Measurements from ENCODE around the gene CCDC146. TPM values are rescaled to one million over a fixed set of nuclear protein-coding genes. Genes with fewer than 3 reads are reported as not detected.
"Not testable (repeated sequence)": the region's sequence is repeated elsewhere in the genome, so short reads cannot be mapped to it uniquely, and the experiment has no call there.

Gene CCDC146
- total and polyA plus RNA-seq, 2 of the 8 experiments (the other 6 are each of a cell fraction or from before 2014, with no cell fraction given), result 0.88 to 2.4 TPM

- TF ChIP-seq SAP30 (IDR thresholded peaks at IDR 0.05; ENCODE audit: insufficient read depth, insufficient replicate concordance, low read length) (peak; percentile 92), SP4 (IDR thresholded peaks at IDR 0.05; ENCODE audit: low read length) (peak; percentile 79; the same call in 1 of the 2 replicates), KDM4A (IDR thresholded peaks at IDR 0.05; ENCODE audit: low read depth, low read length, severe bottlenecking) (peak; percentile 42), NRF1 (IDR thresholded peaks at IDR 0.05; ENCODE audit: low read depth, low read length) (peak; percentile 29; the same call in 1 of the 2 replicates), ASH2L (IDR thresholded peaks at IDR 0.05; ENCODE audit: low read length) (peak; percentile 34), SP1 (IDR thresholded peaks at IDR 0.05; ENCODE audit: low read depth, low read length) (peak; percentile 85), CHD2 (IDR thresholded peaks at IDR 0.05; ENCODE audit: low read length) (peak; percentile 83), MAX (IDR thresholded peaks at IDR 0.05) (peak; percentile 26; the same call in 1 of the 2 replicates)
These were observed at the start of gene CCDC146 (continued) for GRCh38 chr7:77121860-77122681.

- H3K79me2 ChIP-seq (ENCODE audit: control insufficient read depth in 1 of 2, insufficient read depth in 2 of 2, low read length in 2 of 2); CTCF ChIA-PET (ENCODE audit: partially characterized antibody); H3K14ac ChIP-seq (ENCODE audit: insufficient read length); H2AK5ac ChIP-seq (ENCODE audit: low read depth, low read length); H3K36me3 ChIP-seq (ENCODE audit: control insufficient read depth in 2 of 4, insufficient read depth in 4 of 4, low read length in 3 of 4); FAIRE-seq; H2BK5ac ChIP-seq (ENCODE audit: low read depth, low read length); H3K23ac ChIP-seq (ENCODE audit: insufficient read length); H3K4me3 ChIP-seq (ENCODE audit: extremely low read depth in 1 of 4, insufficient read depth in 2 of 4, low read depth in 3 of 4, low read length in 4 of 4); H2BK12ac ChIP-seq (ENCODE audit: low read depth, low read length); H3K4me1 ChIP-seq (replicated peaks in 1 of 4; ENCODE audit: control insufficient read depth in 3 of 4, insufficient read depth in 4 of 4, low read length in 3 of 4); H2AFZ ChIP-seq (ENCODE audit: low read length); H4K8ac ChIP-seq (ENCODE audit: extremely low read depth, insufficient read depth, low read length); H3K9me3 ChIP-seq (ENCODE audit: insufficient read depth in 2 of 2, low read depth in 1 of 2, low read length in 1 of 2); POLR2A ChIA-PET (ENCODE audit: partially characterized antibody); H3K56ac ChIP-seq (replicated peaks; ENCODE audit: insufficient read length, low read depth, low read length); H3K23me2 ChIP-seq (ENCODE audit: low read depth, low read length); H4K91ac ChIP-seq (replicated peaks; ENCODE audit: insufficient read length, low read length); H4K5ac ChIP-seq (ENCODE audit: insufficient read length, low read depth, low read length); H2BK20ac ChIP-seq (ENCODE audit: low read length); DNase-seq (ENCODE audit: low read depth in 1 of 2, low spot score in 2 of 2); H3K4ac ChIP-seq (replicated peaks; ENCODE audit: insufficient read length, low read depth, low read length); H3K27ac ChIP-seq (ENCODE audit: low read depth, low read length); H3K4me2 ChIP-seq (ENCODE audit: insufficient read depth in 1 of 2, low read depth in 2 of 2, low read length in 2 of 2); H4K20me1 ChIP-seq (replicated peaks in 1 of 2; ENCODE audit: control insufficient read depth in 1 of 2, insufficient read depth in 2 of 2, low read length in 2 of 2); H3K79me1 ChIP-seq (ENCODE audit: low read depth, low read length); H3K18ac ChIP-seq (ENCODE audit: extremely low read depth, low read length); H3K27me3 ChIP-seq (replicated peaks in 1 of 4; ENCODE audit: control insufficient read depth in 3 of 4, extremely low read depth in 1 of 4, insufficient read depth in 3 of 4, low read length in 3 of 4); H3K9ac ChIP-seq (replicated peaks in 1 of 4; ENCODE audit: extremely low read depth in 1 of 4, low read depth in 3 of 4, low read length in 3 of 4); H2BK120ac ChIP-seq (replicated peaks; ENCODE audit: low read depth, low read length); H2BK15ac ChIP-seq (ENCODE audit: low read length): not testable (repeated sequence)
- 77% methylated on average over 3 of the region's 6 CpGs; no CpG with 5 or more reads in 1 of the 2 experiments for WGBS, 2 experiments (ENCODE audit: extremely low coverage in 1 of 2, insufficient coverage in 1 of 2, insufficient read length in 1 of 2, insufficient replicate concordance in 2 of 2, low coverage in 1 of 2, low lambda C conversion rate in 2 of 2, missing lambda C conversion rate in 1 of 2)
These were observed 47.5 kb upstream of the CCDC146 start for GRCh38 chr7:77074786-77075396.

Data from H1 (cell line).